ENCODE results near the gene WFDC6. TPM values are rescaled to one million over a fixed set of nuclear protein-coding genes. Genes with fewer than 3 reads are reported as not detected.
"Not testable (repeated sequence)": the region's sequence is repeated elsewhere in the genome, so short reads cannot be mapped to it uniquely, and the experiment has no call there.

The WFDC6 gene
- total and polyA plus RNA-seq, 2 donors (not counting 1 experiment from before 2014, with no cell fraction given) = not detected

DNA sequence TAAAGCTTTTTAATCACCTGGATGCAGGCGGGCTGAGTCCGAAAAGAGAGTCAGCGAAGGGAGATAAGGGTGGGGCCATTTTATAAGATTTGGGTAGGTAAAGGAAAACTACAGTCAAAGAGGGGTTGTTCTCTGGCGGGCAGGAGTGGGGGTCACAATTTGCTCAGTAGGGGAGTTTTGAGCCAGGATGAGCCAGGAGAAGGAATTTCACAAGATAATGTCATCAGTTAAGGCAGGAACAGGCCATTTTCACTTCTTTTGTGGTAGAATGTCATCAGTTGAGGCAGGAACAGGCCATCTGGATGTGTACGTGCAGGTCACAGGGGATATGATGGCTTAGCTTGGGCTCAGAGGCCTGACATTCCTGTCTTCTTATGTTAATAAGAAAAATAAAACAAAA, 45.0 kb upstream of the WFDC6 start:
- intact Hi-C loops (cut with micrococcal nuclease); ATAC-seq (ENCODE audit: low read depth); H3K27ac Mint-ChIP-seq; H2AFZ ChIP-seq (ENCODE audit: insufficient read depth, low read depth, low read length, poor library complexity, severe bottlenecking); H3K79me2 ChIP-seq (ENCODE audit: control insufficient read depth, insufficient read depth, low read length); H3K36me3 ChIP-seq (replicated peaks in 1 of 2; ENCODE audit: control extremely low read depth in 1 of 2, control insufficient read depth in 1 of 2, extremely low read depth in 1 of 2, insufficient read depth in 2 of 2, low read length in 1 of 2); DNase-seq; POLR2A ChIA-PET; H3K27ac ChIP-seq (ENCODE audit: low read length in 2 of 2); H3K4me1 ChIP-seq (ENCODE audit: control insufficient read depth in 2 of 2, insufficient read depth in 2 of 2, low read length in 2 of 2); H3K9me3 ChIP-seq (ENCODE audit: control extremely low read depth in 1 of 3, control insufficient read depth in 2 of 3, insufficient read depth in 1 of 3, low read length in 2 of 3); CTCF ChIA-PET; H3K4me2 ChIP-seq (replicated peaks; ENCODE audit: low read depth, low read length, poor library complexity, severe bottlenecking); H3K27me3 ChIP-seq (replicated peaks in 1 of 4; ENCODE audit: control extremely low read depth in 1 of 4, control insufficient read depth in 3 of 4, insufficient read depth in 4 of 4, low read length in 3 of 4); H3K4me3 ChIP-seq (ENCODE audit: control extremely low read depth in 1 of 5, extremely low read depth in 1 of 5, insufficient read depth in 1 of 5, low read depth in 2 of 5, low read length in 4 of 5); H3K9me3 Mint-ChIP-seq (ENCODE audit: insufficient read depth); H3K9ac ChIP-seq (ENCODE audit: low read length); H3K4me3 Mint-ChIP-seq; H3K4me1 Mint-ChIP-seq; H4K20me1 ChIP-seq (ENCODE audit: control insufficient read depth, insufficient read depth, low read length, poor library complexity, severe bottlenecking): not testable (repeated sequence)
- WGBS (ENCODE audit: insufficient coverage) = 98% methylated on average over 4 of the region's 5 CpGs
- H3K27me3 Mint-ChIP-seq = peaks cover 28% of the 10 kb centered on the region

DNA sequence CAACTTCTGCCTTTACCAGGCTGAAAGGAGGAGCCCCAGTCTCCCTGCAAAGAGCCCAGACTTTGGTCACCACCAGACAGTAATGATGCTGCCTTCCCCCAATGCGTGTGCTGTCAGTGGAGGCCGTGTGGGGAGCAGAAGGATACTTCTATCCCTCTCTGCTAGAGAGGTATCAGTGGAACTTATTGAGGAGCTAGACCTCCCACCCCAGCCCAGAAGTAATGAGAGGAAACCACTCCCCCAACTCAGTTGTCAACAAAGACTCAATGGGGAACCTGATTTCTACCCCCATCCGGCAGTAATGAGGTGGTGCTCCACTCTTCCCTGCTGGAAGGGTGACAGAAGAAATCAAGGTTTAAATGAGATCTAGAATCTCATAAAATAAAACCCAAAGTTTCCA, 44.2 kb upstream of the WFDC6 start:
- WGBS (ENCODE audit: insufficient coverage) = 67% methylated on average over 2 of the region's 3 CpGs
- H3K79me2 ChIP-seq (ENCODE audit: control insufficient read depth, insufficient read depth, low read length) = no peaks in the 10 kb centered on the region

More for the DNA sequence above, 44.2 kb upstream of the WFDC6 start:
- peaks cover 0 to 8% (median 4%) of the 10 kb centered on the region in 4 experiments for H3K27me3 ChIP-seq (replicated peaks in 1 of 4; ENCODE audit: control extremely low read depth in 1 of 4, control insufficient read depth in 3 of 4, insufficient read depth in 4 of 4, low read length in 3 of 4)
- CTCF ChIA-PET = interaction anchor here (1.5 kb wide), 1 partner anchor 187 kb away, joined by 4 read pairs; no protein-coding TSS in a partner anchor
- H3K4me3 Mint-ChIP-seq = no peak overlapping the region
- H3K4me1 ChIP-seq (ENCODE audit: control insufficient read depth in 2 of 2, insufficient read depth in 2 of 2, low read length in 2 of 2) = no peaks in the 10 kb centered on the region
- H3K27ac ChIP-seq (ENCODE audit: low read length in 2 of 2) = no peak overlapping the region
- DNase-seq (no peak), ATAC-seq (ENCODE audit: low read depth) (no peak)
- peaks cover 33% of the 10 kb centered on the region for H3K27me3 Mint-ChIP-seq
- no peaks in the 10 kb centered on the region for H3K4me1 Mint-ChIP-seq
- no peak overlapping the region for H3K27ac Mint-ChIP-seq
- no peaks in the 10 kb centered on the region for H4K20me1 ChIP-seq (ENCODE audit: control insufficient read depth, insufficient read depth, low read length, poor library complexity, severe bottlenecking)
- no peak overlapping the region for H3K4me2 ChIP-seq (replicated peaks; ENCODE audit: low read depth, low read length, poor library complexity, severe bottlenecking)
- no peak overlapping the region for H3K9ac ChIP-seq (ENCODE audit: low read length)
- no peaks in the 10 kb centered on the region for H3K9me3 Mint-ChIP-seq (ENCODE audit: insufficient read depth)
- H3K36me3 ChIP-seq (replicated peaks in 1 of 2; ENCODE audit: control extremely low read depth in 1 of 2, control insufficient read depth in 1 of 2, extremely low read depth in 1 of 2, insufficient read depth in 2 of 2, low read length in 1 of 2) = no peaks in the 10 kb centered on the region
- TF ChIP-seq, protein P1, sequence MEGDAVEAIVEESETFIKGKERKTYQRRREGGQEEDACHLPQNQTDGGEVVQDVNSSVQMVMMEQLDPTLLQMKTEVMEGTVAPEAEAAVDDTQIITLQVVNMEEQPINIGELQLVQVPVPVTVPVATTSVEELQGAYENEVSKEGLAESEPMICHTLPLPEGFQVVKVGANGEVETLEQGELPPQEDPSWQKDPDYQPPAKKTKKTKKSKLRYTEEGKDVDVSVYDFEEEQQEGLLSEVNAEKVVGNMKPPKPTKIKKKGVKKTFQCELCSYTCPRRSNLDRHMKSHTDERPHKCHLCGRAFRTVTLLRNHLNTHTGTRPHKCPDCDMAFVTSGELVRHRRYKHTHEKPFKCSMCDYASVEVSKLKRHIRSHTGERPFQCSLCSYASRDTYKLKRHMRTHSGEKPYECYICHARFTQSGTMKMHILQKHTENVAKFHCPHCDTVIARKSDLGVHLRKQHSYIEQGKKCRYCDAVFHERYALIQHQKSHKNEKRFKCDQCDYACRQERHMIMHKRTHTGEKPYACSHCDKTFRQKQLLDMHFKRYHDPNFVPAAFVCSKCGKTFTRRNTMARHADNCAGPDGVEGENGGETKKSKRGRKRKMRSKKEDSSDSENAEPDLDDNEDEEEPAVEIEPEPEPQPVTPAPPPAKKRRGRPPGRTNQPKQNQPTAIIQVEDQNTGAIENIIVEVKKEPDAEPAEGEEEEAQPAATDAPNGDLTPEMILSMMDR (IDR thresholded peaks at IDR 0.05) = no peak
- no peak for TF ChIP-seq EZH2 (IDR thresholded peaks at IDR 0.05; ENCODE audit: borderline replicate concordance, insufficient read depth, low read depth, low read length, poor library complexity, severe bottlenecking)
- intact Hi-C loops (cut with micrococcal nuclease) = no loop called here
- no peak overlapping the region for H3K4me3 ChIP-seq (ENCODE audit: control extremely low read depth in 1 of 5, extremely low read depth in 1 of 5, insufficient read depth in 1 of 5, low read depth in 2 of 5, low read length in 4 of 5)
- POLR2A ChIA-PET = no interaction called here
- H2AFZ ChIP-seq (ENCODE audit: insufficient read depth, low read depth, low read length, poor library complexity, severe bottlenecking) = no peak overlapping the region
- H3K9me3 ChIP-seq (ENCODE audit: control extremely low read depth in 1 of 3, control insufficient read depth in 2 of 3, insufficient read depth in 1 of 3, low read length in 2 of 3) = no peaks in the 10 kb centered on the region

All from B cell (primary cell).